Activated T-cell treated with anti-CD3 and anti-CD28 coated beads, Interleukin-2, amount 50 U/mL, for 1 hour (primary cell): Measurements from ENCODE around the gene CBY1.
A peak's percentile ranks its signal among the peaks of the same experiment; 100 is the strongest.

Experiments used
- DNase-seq: peaks from one replicate; pipeline ENCODE4 v3.0.0-alpha.2; 2020

Gene CBY1

DNA sequence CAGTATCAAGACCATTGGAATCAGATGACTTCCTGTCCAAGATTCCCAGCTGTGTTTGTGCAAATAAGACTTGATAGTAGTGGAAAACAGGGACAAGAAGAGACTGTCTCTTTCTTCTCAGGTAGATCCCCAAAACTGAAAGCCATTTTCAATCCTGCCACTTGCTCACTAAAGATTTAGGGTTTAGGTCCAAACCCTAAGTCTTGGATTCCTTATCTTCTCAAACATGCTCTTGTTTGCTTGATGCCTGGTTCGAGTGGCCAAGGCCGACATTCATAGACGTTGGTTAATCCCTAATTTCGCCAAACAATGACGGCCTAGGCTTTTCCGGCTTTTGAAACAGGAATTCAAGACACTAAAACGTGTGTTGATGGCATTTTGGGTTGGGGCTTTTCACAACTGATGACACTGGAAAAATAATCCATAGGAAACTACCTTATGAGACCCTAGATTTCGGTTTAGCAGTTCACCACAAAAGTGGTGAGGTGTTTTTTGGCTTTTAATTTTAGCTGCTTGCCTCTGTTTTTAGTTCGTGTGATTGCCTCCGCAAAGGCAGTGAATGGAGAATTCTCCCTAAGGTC is 48.3 kb downstream of the CBY1 start:
- DNase-seq, result no peak

DNA sequence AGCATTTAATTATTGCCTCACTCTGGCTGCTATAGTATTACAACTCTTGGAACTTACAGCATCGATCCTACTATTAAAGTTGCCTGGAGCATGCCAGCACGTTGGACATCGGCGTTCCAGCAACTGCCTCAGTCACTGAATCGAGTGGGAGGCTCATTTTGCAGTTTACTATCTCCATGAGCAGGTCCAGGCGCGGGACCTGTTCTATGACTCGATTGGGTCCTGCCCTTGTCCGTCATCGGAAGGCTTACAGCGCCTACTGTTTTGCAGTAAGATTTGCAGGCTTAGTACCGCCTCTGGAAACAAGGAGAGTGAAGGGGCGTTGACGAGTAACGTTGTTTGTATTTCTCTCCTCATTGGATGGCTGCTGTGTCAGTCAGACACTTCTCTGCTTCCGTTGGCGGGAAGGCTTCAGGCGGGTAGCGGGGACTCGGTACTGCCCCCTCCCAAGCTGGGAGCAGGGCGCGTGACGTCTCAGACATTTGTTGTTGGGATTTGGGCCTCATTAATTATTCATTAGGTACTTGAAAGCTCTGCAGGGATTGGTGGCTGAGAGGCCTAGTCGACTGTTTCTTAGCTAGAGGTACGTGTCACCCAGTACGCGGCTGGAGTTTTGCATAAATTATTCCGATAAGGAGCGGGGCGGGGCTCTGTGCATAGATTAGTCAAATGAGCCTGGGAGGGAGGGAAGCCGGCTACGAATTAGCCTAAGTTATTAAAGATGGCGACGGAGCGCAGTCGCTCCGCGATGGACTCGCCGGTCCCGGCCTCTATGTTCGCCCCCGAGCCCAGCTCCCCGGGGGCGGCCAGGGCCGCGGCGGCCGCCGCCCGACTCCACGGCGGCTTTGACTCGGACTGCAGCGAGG is 49.0 kb downstream of the CBY1 start, which contains the start of gene GTPBP1:
GTPBP1 (plus strand) TSS at position 710 of the 866 bp plus-strand sequence; CDS start at position 722, 12 bp downstream.
- peak; percentile 88 for DNase-seq

DNA sequence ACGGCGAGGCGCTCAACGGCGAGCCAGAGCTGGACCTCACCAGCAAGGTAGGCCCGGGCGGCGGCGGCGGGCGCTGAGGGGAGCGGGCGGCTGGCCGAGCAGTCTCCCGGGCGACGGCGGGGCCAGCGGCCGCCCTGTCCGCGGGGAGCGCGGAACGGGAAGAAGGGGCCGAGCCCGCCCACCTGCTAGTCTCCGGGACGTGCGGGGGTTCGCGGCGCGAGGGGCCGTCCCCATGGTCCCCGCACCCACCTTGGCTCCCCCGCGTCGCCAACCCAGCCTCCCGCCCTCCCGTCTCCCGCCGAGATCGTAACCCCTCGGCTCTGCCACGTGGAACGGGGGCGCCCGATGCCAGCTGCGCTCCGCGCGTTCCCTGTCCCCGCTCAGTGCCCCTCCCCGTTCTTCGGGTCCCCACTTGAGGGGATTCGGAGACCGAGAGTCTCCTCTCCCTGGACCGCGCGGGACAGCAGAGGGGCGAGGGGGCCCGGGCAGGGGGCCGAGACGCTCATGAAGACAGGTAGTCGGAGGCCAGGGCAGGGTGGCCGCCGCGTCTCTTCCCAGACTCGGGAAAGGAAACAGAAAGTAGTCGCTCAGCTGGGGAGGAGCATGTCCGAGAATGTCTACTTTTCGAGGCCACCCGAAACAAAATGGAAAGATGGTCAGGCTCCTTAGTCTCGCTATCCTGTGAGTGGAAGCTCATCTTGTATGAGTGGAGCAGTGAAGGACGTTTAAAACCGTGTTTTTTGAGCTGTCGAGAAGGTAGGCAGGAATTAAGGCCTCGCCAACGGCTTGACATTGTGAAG is 49.9 kb downstream of the CBY1 start:
- peak; percentile 47 for DNase-seq

DNA sequence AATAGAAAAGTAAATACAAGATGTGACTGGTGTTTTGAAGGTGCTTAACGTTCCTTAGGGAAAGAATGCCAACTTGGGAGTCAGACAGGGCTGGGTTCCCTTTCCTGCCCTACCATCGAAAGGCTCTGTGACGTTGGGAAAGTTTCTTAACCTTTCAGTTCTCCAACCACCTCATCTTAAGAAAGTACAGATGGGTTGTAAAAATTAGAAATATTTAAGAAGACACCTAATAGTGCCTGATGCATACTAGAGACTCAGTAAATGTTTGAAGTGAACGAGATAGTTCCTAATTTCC is 50.4 kb downstream of the CBY1 start:
- DNase-seq, result no peak

DNA sequence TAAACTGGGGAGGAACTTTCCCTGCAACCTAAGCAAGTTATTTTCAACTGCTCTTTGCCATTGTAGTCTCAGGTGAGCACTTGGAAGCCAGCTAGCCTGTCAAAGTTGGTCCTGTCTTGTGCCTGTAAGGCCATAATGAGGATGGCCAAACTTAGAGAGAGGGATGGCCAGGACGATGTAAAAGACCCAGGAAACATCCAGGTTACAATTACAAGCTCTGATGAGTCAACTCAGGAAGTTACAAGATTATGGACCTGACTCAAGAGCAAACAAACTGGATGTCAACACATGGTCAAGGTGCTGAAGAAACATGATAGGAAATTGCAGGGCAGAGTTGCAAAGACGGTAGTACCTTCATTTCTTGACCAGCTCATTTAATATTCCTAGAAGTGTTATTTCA is 50.9 kb downstream of the CBY1 start:
- no peak for DNase-seq

DNA sequence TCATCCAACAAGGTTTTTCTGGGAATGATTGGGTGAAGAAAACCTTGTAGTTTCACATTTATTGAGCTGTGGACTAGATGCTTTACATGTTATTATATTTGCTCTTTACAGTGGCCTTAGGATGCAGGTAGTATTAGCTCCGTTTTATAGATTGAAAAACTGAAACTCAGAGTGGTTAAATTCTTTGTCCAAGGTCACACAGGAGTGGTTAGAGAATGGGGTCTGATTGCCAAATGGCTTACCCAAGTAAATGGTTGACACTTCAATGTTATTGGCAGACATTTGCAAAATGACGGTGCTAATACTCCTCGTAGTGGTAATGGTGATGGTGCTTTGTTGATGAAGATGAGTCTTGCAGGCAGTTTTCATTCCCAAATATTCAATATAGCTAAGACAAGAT is 51.5 kb downstream of the CBY1 start:
- no peak for DNase-seq

DNA sequence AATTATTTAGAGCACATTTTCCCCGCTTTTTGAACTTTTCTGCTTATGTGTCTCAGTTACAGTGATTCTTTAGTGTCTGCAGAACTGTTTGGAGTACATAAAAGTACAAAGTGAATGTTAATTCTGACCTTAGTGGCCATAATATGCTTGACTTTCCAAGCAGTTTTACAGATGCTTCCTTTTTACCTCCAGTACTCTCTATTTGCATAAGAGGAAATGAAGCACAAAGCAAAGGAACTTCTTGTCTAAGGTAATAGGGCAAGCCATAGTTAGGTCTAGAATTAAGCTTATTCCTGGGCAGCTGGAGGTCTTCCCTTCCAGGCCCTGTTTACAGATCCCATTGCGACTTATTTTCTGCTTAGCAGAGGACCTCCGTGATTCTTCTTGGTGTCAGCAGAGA is 52.9 kb downstream of the CBY1 start:
- no peak for DNase-seq

DNA sequence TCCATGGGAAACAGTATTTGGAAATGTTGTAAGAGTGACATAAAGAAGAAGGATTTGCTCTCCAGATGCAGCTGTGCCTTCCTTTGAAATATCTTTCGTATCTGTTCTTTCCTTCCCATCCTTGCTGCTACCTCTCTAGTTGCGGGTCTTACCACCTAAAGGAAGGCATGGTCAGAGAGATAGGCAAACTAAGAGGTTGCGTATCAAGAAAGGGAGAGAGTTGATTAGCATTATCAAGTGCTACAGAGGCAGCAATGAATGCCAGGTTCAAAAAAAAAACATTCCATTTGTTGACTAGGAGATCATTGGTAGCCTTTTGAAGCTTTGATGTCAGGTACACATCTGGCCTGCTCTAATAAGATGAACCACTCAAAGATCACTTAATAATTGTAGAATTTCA is 53.9 kb downstream of the CBY1 start:
- no peak for DNase-seq

DNA sequence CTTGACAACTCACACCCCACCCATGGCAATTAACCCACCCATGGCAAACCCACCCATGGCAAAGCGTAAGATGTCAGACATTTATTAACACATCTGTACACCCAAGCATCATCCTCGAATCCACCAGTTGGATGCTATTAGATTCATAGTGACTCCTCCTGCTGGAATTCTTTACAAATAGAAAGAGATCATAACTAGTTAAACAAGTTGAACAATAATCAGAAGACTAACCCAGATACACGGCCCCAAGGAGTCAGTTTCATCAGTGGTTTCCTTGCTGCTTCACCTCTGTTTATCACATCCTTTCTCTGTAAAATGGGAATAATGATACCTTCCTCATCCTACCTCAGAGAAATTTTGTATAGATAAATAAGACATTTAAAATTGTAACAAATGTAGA is 54.4 kb downstream of the CBY1 start:
- no peak for DNase-seq

DNA sequence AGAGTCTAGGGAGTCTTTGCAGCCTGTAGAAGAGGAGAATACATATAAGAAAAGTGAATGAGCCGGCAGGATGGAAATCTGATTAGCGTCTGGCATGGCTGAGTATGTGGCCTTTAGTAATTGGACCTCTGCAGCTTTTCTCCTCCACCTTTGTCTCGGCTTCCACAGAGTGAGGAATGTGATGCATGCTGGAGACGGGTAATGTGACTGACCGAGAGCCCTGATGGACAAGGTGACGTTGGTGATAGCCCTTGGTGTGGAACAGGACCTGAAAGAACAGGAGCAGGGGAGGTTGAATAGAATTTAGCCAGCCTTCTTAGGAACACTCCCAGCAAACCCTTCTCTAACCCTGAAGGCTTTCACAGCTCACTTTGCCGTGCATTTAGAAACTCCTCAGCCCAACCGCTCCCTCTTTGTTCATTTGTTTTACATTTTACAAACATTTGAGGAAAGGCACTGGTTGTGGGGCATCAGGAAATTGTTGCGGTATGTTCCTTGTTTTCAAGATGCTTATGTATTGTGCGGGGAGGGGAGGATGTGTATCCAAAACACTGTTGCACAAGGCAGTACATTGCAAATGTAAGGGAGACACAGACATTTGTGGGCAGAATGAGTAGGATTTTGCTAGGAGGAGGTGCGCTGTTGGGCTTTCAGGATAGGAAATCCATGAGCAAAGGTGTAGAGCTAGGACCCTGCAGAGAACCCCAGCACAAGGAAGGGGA is 56.2 kb downstream of the CBY1 start:
- no peak for DNase-seq

DNA sequence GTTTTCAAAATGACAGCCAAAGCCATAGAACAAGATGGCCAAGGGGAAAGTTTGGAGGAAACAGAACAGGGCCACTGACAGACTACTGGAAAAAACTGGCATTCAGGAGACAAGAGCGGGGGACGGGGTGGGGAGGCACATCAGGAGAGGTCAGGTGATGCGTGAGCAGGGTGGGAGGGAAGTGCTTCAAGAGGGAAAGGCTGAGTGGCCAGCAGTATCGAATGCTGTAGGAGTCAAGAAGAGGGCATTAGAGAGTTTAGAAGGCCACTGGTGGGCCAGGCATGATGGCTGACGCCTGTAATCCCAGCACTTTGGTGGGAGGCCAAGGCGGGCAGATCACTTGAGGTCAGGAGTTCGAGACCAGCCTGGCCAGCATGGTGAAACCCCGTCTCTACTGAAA is 57.5 kb downstream of the CBY1 start:
- no peak for DNase-seq

DNA sequence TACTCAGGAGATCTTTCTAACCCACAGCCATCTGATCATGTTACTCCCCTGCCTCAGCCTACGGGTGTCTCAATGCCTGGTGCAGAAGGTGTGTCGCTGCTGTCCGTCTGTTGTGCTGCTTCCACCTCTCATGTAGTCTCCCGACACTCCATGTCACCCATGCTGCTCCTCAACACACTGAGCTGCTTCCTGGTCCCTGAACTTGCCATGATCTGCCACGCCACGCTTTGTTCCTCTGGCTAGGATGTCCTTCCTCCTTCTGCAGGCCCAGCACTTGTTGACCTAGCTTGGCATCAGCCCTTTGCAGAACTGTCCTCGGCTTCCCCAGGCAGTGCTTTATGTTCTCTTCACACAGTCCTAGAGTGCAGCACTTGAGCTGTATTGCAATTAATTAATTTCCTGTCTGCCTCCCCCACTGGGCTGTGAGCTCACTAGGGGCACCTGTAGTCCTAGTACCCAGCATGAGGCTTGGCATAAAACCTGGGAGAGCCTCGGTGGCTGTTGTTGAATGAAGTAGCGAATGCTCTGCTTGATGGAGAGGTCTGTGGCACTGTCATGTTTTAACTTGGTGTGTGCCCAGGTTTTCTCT is 58.8 kb downstream of the CBY1 start:
- no peak for DNase-seq

DNA sequence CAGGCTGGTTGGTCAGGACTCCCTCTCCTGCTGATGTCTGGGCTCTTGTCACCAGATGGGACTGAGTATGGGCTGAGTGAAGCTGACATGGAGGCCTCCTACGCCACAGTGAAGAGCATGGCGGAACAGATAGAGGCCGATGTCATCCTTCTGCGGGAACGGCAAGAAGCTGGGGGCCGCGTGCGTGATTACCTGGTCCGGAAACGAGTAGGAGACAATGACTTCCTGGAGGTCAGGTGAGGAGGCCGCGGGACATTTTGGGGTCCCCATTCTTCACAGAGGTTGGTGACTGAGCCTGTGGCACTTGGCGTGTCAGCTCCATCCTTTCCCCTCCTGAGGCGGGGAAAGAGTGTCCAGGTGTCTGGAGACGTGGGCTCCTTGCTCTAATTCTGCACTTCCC is 59.4 kb downstream of the CBY1 start:
- no peak for DNase-seq

DNA sequence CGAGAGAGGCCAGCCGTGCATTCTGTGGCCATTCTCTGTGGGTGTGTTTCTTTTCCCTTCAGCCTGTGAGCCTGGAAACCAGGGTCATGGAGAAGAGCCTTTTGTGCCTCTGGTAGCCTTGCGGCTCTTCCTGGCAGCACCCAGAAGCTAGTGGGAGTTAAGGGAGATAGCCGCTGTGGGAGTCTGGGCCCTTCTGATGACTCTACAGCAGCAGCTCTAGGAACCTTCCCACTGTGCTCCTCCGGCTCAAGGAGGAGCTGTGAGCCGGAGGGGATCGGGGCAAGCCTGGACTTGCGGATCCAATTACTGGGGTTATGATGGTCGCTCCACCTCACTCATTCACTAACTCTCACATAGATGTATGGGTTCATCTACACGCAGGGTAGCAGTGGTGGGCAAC is 59.8 kb downstream of the CBY1 start:
- no peak for DNase-seq

DNA sequence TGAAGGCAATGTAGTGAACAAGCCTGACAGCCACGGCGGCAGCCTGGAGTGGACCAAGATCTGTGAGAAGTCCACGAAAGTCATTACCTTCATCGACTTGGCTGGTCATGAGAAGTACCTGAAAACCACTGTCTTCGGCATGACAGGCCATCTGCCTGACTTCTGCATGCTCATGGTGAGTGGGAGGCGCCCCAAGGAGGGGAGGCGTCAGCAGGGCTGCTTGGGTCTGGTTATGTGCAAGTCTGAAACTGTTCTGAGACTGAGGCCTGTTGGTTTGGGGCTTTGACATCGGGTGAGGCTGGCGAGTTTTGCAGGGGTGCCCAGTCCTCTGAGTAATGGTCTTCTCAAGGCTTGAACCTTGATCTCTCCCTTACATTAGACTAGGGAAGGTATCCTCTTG is 60.4 kb downstream of the CBY1 start:
- DNase-seq, result no peak

DNA sequence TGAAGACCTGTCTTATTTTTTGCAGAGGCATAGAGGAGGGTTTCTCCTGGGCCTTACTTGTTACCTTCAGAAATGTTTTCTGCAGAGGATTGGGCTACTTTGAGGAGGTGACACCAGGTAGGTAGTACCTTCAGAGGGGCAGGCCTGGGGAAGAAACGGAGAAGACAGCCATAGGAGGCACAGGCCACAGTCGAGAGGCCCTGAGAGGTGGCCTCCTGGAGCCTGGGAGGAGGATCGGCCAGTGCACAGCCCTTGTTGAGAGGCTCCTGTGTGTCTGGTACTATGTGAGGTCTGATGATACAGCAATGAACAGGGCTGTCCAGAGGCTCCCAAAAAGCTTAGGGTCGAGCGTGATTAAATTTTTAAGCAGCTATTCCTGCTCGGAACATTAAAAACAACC is 60.8 kb downstream of the CBY1 start:
- DNase-seq, result no peak

DNA sequence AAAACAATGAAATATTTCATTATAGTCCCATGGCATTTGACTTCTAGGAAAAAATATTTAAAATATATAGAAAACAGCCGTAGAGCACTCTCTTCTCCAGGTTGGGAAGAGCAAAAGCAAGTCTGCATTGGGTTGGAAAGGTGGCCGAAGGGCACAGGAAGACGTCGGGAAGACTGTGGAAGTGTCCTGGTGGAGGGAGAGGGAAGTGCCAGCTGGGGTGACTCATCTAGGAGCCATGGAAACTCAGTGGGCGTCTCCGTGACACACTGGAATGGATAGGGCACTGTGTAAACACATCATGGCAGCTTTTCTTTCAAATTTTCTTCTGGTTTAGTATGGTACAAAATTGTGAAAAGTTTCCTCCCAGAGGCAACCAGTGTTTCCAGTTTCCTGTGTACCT is 62.0 kb downstream of the CBY1 start:
- DNase-seq, result no peak

DNA sequence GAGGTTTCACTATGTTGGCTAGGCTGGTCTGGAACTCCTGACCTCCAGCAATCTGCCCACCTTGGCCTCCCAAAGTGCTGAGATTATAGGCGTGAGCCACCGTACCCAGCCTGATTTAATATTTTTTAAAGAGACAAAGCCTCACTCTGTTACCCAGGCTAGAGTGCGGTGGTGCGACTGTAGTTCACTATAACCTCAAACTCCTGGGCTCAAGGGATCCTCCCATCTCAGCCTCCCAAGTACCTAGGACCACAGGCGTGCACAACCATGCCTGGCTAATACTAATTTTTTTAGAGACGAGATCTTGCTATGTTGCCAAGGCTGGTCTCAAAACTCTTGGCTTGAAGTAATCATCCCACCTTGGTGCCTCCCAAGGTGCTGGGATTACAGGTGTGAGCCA is 62.8 kb downstream of the CBY1 start:
- no peak for DNase-seq

DNA sequence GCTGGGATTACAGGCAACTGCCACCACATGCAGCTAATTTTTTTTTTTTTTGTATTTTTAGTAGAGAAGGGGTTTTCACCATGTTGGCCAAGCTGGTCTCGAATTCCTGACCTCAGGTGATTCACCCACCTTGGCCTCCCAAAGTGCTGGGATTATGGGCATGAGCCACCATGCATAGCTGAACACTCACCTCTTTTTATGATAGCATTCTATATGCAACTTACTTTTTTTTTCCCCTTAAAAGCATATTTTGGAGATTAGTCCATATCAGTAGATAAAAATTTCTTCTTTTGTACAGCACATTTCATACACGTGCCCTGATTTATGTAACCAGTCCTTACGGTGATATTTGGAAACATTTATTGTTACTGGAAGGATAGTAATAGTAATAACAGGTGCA is 63.9 kb downstream of the CBY1 start:
- DNase-seq, result no peak

DNA sequence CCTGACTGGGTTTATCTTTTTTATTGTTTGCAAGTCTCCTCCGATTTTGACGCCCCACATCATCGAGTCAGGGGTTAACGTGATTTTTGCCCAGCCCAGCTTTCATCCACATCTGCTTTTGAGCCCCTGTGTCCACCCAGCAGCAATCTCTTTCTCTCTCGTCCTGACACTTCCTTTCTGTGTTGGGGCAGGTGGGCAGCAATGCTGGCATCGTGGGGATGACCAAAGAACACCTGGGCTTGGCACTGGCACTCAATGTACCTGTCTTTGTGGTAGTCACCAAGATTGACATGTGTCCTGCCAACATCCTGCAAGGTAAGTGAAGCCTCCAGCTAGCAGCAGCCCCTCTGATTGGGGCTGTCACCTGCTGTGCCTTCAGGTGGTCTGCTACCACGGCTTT is 65.1 kb downstream of the CBY1 start:
- DNase-seq, result no peak
